A549 (cell line): ENCODE measurements around the gene GTF2A1. TPM values are rescaled to one million over a fixed set of nuclear protein-coding genes. Genes with fewer than 3 reads are reported as not detected.

Experiments
- ATAC-seq, 2 experiments: fragments of 200-7000 bp in 1 of 2; fragments of >200 bp in 1 of 2; cut with Nextera tagmentation in 1 of 2; cut with Tn5 transposase in 1 of 2; 3 replicates each; pipeline versions ENCODE4 v1.8.0 to v1.9.1; 2018 to 2020; ENCODE audit warnings: mild to moderate bottlenecking in 1 of 2, moderate library complexity in 1 of 2
- CTCF ChIA-PET: fragments of 300-600 bp; sonication (Branson Sonifier 250); formaldehyde crosslinking; extraction: SDS; loops from one replicate; lab custom pipeline; 2021; ENCODE audit warnings: antibody characterized with exemption, inconsistent platforms; lab: Yijun Ruan, JAX
- POLR2A ChIA-PET: fragments of 350-600 bp; formaldehyde crosslinking; extraction: SDS; loops from one replicate; lab custom pipeline; 2021; ENCODE audit warnings: antibody characterized with exemption, inconsistent platforms; lab: Yijun Ruan, JAX
- DNase-seq, 2 experiments: peaks; one replicate each; pipeline versions ENCODE4 v3.0.0 to v3.0.0-alpha.2; 2011 to 2016; ENCODE audit warnings: low read depth in 1 of 2, low spot score in 1 of 2
- FAIRE-seq: peaks from 2 replicates; lab custom pipeline; 2011; peaks lifted over from hg19 to GRCh38; lab: Jason Lieb, UNC
- H3K27ac ChIP-seq, 2 experiments: fragments of >200 bp; sonication (Bioruptor Twin); formaldehyde crosslinking; 3 replicates each; pipeline ENCODE4 v1.5.1; 2016 to 2017
- H3K4me1 ChIP-seq: fragments of >200 bp; sonication (Bioruptor Twin); formaldehyde crosslinking; 3 replicates; pipeline ENCODE4 v1.6.1; 2016
- H3K4me2 ChIP-seq: fragments of >200 bp; sonication (Bioruptor Twin); formaldehyde crosslinking; 3 replicates; pipeline ENCODE4 v1.6.1; 2016
- H3K4me3 ChIP-seq: fragments of >200 bp; sonication (Bioruptor Twin); formaldehyde crosslinking; 3 replicates; pipeline ENCODE4 v1.5.1; 2016
- H3K9me3 ChIP-seq: fragments of >200 bp; sonication (Bioruptor Twin); formaldehyde crosslinking; 3 replicates; pipeline ENCODE4 v1.6.1; 2016
- BHLHE40 ChIP-seq: IDR thresholded peaks from 2 replicates; pipeline ENCODE4 v1.6.1; 2012; ENCODE audit warnings: low read depth, low read length, inconsistent platforms
- CBX8 ChIP-seq: fragments of 200-600 bp; sonication (generic); IDR thresholded peaks from 2 replicates; pipeline ENCODE4 v1.6.1; 2016
- FOSB ChIP-seq: fragments of 250-450 bp; sonication (Bioruptor Pico); IDR thresholded peaks from 2 replicates; pipeline ENCODE4 v1.5.0; 2020; ENCODE audit warnings: mild to moderate bottlenecking, moderate library complexity
- FOXS1 ChIP-seq: fragments of 250-450 bp; sonication (Bioruptor Pico); IDR thresholded peaks from 2 replicates; pipeline ENCODE4 v1.5.0; 2020; ENCODE audit warnings: mild to moderate bottlenecking, moderate library complexity
- HEYL ChIP-seq: fragments of 250-450 bp; sonication (Bioruptor Pico); IDR thresholded peaks from 2 replicates; pipeline ENCODE4 v1.8.0; 2021; ENCODE audit warnings: mild to moderate bottlenecking, moderate library complexity
- HMGXB4 ChIP-seq: fragments of 250-450 bp; sonication (Bioruptor Pico); IDR thresholded peaks from 2 replicates; pipeline ENCODE4 v1.5.0; 2021; ENCODE audit warnings: mild to moderate bottlenecking, moderate library complexity, borderline replicate concordance
- HOXA7 ChIP-seq: fragments of 250-450 bp; sonication (Bioruptor Pico); IDR thresholded peaks from 2 replicates; pipeline ENCODE4 v1.5.0; 2020; ENCODE audit warnings: mild to moderate bottlenecking, moderate library complexity
- HOXB5 ChIP-seq: fragments of 250-450 bp; sonication (Bioruptor Pico); IDR thresholded peaks from 2 replicates; pipeline ENCODE4 v1.5.0; 2020; ENCODE audit warnings: mild to moderate bottlenecking, moderate library complexity
- KDM1A ChIP-seq: fragments of 200-600 bp; sonication (generic); IDR thresholded peaks from 2 replicates; pipeline ENCODE4 v1.6.1; 2016; ENCODE audit warnings: low read depth, mild to moderate bottlenecking
- KDM5A ChIP-seq: fragments of 200-600 bp; sonication (generic); IDR thresholded peaks from 2 replicates; pipeline ENCODE4 v1.6.1; 2016; ENCODE audit warnings: antibody characterized with exemption, mild to moderate bottlenecking
- MAFK ChIP-seq: fragments of 450-650 bp; IDR thresholded peaks from 2 replicates; pipeline ENCODE4 v1.6.1; 2014; ENCODE audit not compliant: partially characterized antibody
- NPAS2 ChIP-seq: fragments of 250-450 bp; sonication (Bioruptor Pico); IDR thresholded peaks from 2 replicates; pipeline ENCODE4 v1.8.0; 2022; ENCODE audit warnings: mild to moderate bottlenecking, moderate library complexity, borderline replicate concordance
- PHF8 ChIP-seq: fragments of 200-600 bp; sonication (generic); IDR thresholded peaks from 2 replicates; pipeline ENCODE4 v1.6.1; 2016; ENCODE audit warnings: low read depth, mild to moderate bottlenecking, antibody characterized with exemption, moderate library complexity, borderline replicate concordance
- RARB ChIP-seq: fragments of 250-450 bp; sonication (Bioruptor Pico); IDR thresholded peaks from 2 replicates; pipeline ENCODE4 v1.8.0; 2021; ENCODE audit warnings: mild to moderate bottlenecking, moderate library complexity
- RCOR1 ChIP-seq: fragments of 150-350 bp; IDR thresholded peaks from 2 replicates; pipeline ENCODE4 v1.6.1; 2014; ENCODE audit warnings: antibody characterized with exemption, low read length, low read depth
- RNF2 ChIP-seq: fragments of 200-600 bp; sonication (generic); IDR thresholded peaks from 2 replicates; pipeline ENCODE4 v1.6.1; 2016; ENCODE audit warnings: low read depth, mild to moderate bottlenecking, antibody characterized with exemption, moderate library complexity, borderline replicate concordance
- SMC3 ChIP-seq: fragments of >200 bp; sonication (Bioruptor Twin); formaldehyde crosslinking; IDR thresholded peaks from 3 replicates; pipeline ENCODE4 v1.6.1; 2018; ENCODE audit warnings: inconsistent platforms
- TFCP2L1 ChIP-seq: fragments of 250-450 bp; sonication (Bioruptor Pico); IDR thresholded peaks from 2 replicates; pipeline ENCODE4 v1.5.0; 2021; ENCODE audit warnings: mild to moderate bottlenecking
- TP53 ChIP-seq: fragments of 250-450 bp; sonication (Bioruptor Pico); IDR thresholded peaks from 2 replicates; pipeline ENCODE4 v1.5.0; 2021; ENCODE audit warnings: mild to moderate bottlenecking, moderate library complexity
- ZFP36 ChIP-seq: fragments of 450-650 bp; IDR thresholded peaks from 2 replicates; pipeline ENCODE4 v1.6.1; 2014; ENCODE audit warnings: borderline replicate concordance; ENCODE audit not compliant: partially characterized antibody
- ZSCAN20 ChIP-seq: fragments of 250-450 bp; sonication (Bioruptor Pico); IDR thresholded peaks from 2 replicates; pipeline ENCODE4 v1.8.0; 2022; ENCODE audit warnings: mild to moderate bottlenecking, moderate library complexity
- WGBS: methylation state at CpG from one replicate; pipeline ENCODE4 v1.1.6; 2017; ENCODE audit errors: missing lambda C conversion rate; 5-methylcytosine and 5-hydroxymethylcytosine counted together
- polyA plus RNA-seq, 4 experiments: library from polyadenylated mRNA; depleted of rRNA in 3 of 4; stranded (reverse); fragments of >200 nt; fragmentation: RNase III in 1 of 4; extraction: RNeasy Plus Mini Kit Qiagen cat#74134 plus additional on column Dnase treatment in 1 of 4; gene quantifications; 2 replicates in 3 of 4; 3 replicates in 1 of 4; pipeline ENCODE4 v1.2.3, GENCODE V29; 2011 to 2017
- TF ChIP-seq, protein P1 (sequence below): IDR thresholded peaks from 2 replicates; pipeline ENCODE4 v1.6.1; 2012
- TF ChIP-seq, protein P2 (sequence below): IDR thresholded peaks from 2 replicates; pipeline ENCODE4 v1.6.1; 2012; ENCODE audit warnings: low read depth, borderline replicate concordance

GTF2A1 gene
- polyA plus RNA-seq, 2 of the 4 experiments (the other 2 are of a cell fraction) = 12.5 to 19.6 TPM

GRCh38 chr14:81220580-81220829 is 254 bp downstream of the GTF2A1 start:
- TF ChIP-seq RARB (CRISPR knock-in tag) (0 out of 2 replicates have a peak, but pooled peaks have one; percentile 60), CBX8 (no peak), HMGXB4 (CRISPR knock-in tag) (no peak), PHF8 (peak; percentile 95; the same call in 1 of the 2 replicates), HEYL (CRISPR knock-in tag) (no peak), NPAS2 (CRISPR knock-in tag) (no peak), RCOR1 (no peak)
- DNase-seq (no peak), FAIRE-seq (no peak), ATAC-seq (no peak)
- H3K4me2 ChIP-seq = peak overlapping the region; percentile 50
- peak overlapping the region; percentile 96 for H3K27ac ChIP-seq
- peaks cover 24% of the 10 kb centered on the region for H3K4me1 ChIP-seq
- H3K4me3 ChIP-seq = peak overlapping the region; percentile 89
- peaks cover 5% of the 10 kb centered on the region; the same call in 1 of the 3 replicates for H3K9me3 ChIP-seq
- 2% methylated on average over 13 of the region's 13 CpGs for WGBS
- CTCF ChIA-PET = no interaction called here
- POLR2A ChIA-PET = interaction anchor here (0.7 to 1.6 kb wide), 23 partner anchors 9 to 313 kb away, joined by 3 to 21 read pairs (median 5); partner anchors contain the start of genes CEP128 and SEL1L

DNA sequence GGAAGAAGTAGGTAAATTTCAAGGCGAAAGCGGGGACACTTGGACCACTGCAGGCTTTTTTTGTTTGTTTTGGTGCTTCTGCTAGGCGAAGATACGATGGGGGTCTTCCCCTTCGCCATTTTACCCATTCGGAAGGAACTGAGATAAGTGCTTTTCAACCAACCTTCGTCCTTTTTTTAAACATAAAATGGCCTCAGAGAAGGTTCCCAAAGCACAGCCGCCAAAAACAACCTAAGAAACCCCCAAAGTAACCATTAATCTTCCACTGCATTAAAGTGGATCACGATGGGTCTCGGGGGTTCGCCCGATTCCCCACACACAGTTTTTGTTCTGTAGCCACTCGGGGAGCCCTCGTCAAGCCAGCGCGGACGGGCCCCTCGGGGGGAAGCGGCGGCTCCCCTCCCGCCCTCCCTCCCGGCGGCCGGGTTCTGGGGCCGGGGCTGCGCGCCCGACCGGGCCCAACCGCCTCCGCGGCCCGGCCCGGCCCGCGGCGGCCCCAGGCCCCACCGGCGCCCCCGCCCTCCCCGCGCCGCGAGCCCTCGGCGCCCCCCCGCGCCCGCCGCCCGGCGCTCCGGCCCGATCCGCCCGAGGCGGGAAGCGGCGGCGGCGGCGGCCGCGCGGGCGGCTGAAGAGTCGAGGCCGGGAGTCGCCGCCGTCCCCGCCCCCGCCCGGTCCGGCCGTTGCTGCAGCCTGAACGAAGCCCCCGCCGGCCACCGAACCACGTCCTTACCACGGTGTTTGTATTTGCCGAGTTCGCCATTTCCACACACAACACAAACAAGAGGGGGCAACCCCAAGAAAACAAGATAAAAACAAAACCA is 790 bp downstream of the GTF2A1 start:
- TF ChIP-seq HOXB5 = no peak
- TF ChIP-seq, protein P1, sequence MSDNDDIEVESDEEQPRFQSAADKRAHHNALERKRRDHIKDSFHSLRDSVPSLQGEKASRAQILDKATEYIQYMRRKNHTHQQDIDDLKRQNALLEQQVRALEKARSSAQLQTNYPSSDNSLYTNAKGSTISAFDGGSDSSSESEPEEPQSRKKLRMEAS = no peak
- 0 out of 2 replicates have a peak, but pooled peaks have one; percentile 6 for TF ChIP-seq FOSB (CRISPR knock-in tag)
- 0 out of 2 replicates have a peak, but pooled peaks have one; percentile 66 for TF ChIP-seq TFCP2L1 (CRISPR knock-in tag)
- TF ChIP-seq RNF2 = no peak
- TF ChIP-seq MAFK = no peak
- no peak for TF ChIP-seq RARB (CRISPR knock-in tag)
- no peak for TF ChIP-seq TP53 (CRISPR knock-in tag)
- no peak for TF ChIP-seq SMC3
- no peak for TF ChIP-seq ZFP36
- TF ChIP-seq HOXA7 = 0 out of 2 replicates have a peak, but pooled peaks have one; percentile 3
- TF ChIP-seq ZSCAN20 (CRISPR knock-in tag) = no peak
- TF ChIP-seq, protein P2, sequence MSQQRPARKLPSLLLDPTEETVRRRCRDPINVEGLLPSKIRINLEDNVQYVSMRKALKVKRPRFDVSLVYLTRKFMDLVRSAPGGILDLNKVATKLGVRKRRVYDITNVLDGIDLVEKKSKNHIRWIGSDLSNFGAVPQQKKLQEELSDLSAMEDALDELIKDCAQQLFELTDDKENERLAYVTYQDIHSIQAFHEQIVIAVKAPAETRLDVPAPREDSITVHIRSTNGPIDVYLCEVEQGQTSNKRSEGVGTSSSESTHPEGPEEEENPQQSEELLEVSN = no peak
- TF ChIP-seq PHF8 = 0 out of 2 replicates have a peak, but pooled peaks have one; percentile 43
- TF ChIP-seq BHLHE40 = no peak
- no peak for TF ChIP-seq FOXS1 (CRISPR knock-in tag)
- no peak for TF ChIP-seq KDM5A
- TF ChIP-seq KDM1A = no peak
- Histone ChIP-seq H3K4me2 (peak overlapping the region; percentile 61), H3K4me3 (peak overlapping the region; percentile 89), H3K4me1 (peaks cover 24% of the 10 kb centered on the region), H3K27ac (peak overlapping the region; percentile 96), H3K9me3 (peaks cover 5% of the 10 kb centered on the region; the same call in 1 of the 3 replicates)
- ATAC-seq (peak; percentile 7 to 28; a peak in 5 of 6 replicates), DNase-seq (peak in 1 of 2 experiments; percentile 28), FAIRE-seq (no peak)
- WGBS = 2% methylated on average over 20 of the region's 84 CpGs
- ChIA-PET CTCF (interaction anchor here (1.0 to 1.4 kb wide), 2 partner anchors 33 to 50 kb away, joined by 3 read pairs; no protein-coding TSS in a partner anchor), POLR2A (interaction anchor here (0.7 to 1.6 kb wide), 27 partner anchors 9 to 314 kb away, joined by 3 to 21 read pairs (median 4); partner anchors contain the start of genes CEP128 and SEL1L)
